ENCODE measurements around the gene SDF4.
"Not testable (repeated sequence)": the region's sequence is repeated elsewhere in the genome, so short reads cannot be mapped to it uniquely, and the experiment has no call there.

The SDF4 gene

DNA sequence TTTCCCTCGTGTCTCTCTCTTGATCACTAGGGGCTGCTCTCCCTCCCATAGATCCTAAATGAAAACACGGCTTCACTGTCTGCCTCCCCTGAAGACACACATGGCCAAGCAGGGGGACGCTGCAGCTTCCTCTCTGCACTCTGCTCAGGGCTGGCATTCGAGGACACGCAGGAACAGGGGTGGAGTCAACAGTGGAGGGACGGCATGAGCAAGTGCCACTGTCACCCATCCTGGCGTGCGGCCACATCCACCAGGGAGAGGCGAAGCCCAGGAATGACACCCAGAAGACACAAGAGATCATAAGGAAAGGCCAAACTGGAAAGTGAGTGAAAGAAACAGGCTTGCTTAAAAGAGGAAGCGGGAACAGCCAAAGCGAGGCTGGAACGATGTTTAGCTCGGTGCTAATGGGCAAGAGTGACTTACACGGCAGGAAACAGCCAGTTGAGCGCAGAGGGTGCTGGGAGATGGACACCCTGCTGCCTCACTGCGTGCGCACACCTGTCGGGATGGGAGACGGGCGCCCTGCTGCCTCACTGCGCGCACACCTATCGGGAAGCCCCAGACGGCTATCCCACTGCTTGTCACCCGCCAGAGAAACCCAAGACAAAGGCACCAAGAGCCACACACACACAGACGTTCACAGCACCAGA, 28.3 kb upstream of the SDF4 start:
- no peak for DNase-seq (ENCODE audit: low read depth)

GRCh38 chr1:1259540-1259939, 27.7 kb upstream of the SDF4 start:
- DNase-seq (ENCODE audit: low read depth): no peak

- no peak for DNase-seq (ENCODE audit: low read depth)
Observed at GRCh38 chr1:1259119-1259488, 27.3 kb upstream of the SDF4 start.

GRCh38 chr1:1256956-1257871, 25.4 kb upstream of the SDF4 start:
- DNase-seq (ENCODE audit: low read depth): no peak

GRCh38 chr1:1255611-1256010, 23.8 kb upstream of the SDF4 start:
- no peak for DNase-seq (ENCODE audit: low read depth)

GRCh38 chr1:1255078-1255477, 23.3 kb upstream of the SDF4 start:
- DNase-seq (ENCODE audit: low read depth): no peak

GRCh38 chr1:1254667-1254998, 22.8 kb upstream of the SDF4 start:
- DNase-seq (ENCODE audit: low read depth): no peak

DNA sequence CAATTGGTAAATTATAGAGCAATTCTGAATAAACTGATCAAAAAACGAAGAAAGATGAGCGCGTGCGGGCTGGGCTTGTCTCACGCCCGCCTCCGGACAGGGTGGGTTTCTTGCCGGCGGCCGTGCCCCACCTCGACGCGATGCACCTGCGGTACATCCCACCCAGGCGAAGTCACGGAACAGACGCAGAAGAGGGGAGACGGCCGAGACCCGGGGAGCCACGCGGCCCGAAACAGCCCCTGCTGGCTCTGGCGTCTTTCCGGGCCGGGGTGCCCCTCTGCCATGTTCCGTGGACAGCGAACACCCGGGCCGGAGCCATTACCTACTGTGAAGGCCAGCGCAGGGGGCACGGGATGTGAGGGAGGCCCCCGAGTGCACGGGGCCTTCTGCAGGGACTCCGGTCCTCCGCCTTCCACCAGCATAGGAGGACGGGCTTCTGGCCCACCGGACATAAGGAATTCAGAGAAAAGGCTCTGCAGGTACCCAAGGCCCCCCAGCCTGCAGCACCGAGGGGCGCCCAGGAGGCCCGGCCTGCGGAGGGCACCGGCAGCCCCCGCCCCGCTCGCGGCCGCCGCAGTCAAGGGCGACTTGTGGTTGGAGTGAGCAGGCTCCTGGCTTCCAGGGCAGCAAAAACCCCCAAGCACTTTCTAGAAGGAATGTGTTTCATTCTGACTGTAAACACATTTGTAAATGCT, 22.3 kb upstream of the SDF4 start:
- no peak for DNase-seq (ENCODE audit: low read depth)

- DNase-seq (ENCODE audit: low read depth): no peak
Observed at GRCh38 chr1:1253314-1253713, 21.5 kb upstream of the SDF4 start.

DNA sequence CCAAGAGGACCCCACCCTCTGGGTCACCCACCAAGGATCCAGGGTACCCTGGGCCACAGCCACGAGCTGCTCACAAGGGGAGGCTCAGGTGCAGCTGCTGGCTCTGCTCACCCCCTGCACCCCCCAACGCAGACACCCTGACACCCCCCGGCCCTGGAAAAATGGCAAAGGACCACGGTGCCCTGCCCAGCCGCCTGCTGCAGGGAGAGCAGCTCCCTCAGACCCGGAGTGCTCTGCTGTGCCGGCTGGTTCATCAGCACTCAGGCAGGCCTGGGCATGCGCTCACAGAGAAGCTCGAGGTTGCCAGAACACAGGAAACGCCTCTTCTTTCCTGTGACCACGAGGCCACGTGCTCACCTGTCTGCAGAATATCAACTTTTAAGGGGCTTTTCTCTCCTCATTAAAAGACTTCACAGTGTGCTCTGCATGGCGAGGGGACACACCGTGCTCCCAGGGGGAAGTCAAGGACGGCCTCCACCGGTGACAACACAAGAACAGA, 19.0 kb upstream of the SDF4 start:
- DNase-seq (ENCODE audit: low read depth): no peak

GRCh38 chr1:1248009-1248913, 16.5 kb upstream of the SDF4 start:
- not testable (repeated sequence) for DNase-seq (ENCODE audit: low read depth)

DNA sequence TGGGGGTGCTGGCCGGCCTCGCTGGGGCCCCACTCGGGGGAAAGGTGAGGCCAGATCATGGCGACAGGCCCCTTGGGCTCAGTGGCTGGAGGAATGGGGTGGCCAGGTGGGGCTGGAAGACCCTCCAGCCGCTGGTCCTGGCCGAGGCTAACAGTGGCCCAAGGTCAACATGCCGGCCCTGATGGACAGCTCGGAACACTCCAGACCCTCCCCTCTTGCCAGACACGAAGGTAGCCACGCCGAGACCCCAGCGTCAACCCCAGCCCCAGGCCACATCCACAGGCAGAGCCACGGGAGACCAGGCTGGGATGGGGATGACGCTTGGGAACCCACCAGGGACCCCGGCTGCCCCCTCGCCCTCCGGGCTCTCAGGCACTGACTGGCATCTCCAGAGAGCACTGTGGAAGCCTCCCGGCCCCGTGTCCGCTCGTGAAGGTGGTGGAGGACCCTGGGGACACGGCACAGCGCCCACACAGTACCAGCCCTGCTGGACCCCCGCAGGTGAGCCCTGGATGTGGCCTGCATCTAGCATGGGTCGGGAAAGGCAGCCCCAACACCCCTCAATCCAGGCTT, 15.6 kb upstream of the SDF4 start:
- no peak for DNase-seq (ENCODE audit: low read depth)

DNA sequence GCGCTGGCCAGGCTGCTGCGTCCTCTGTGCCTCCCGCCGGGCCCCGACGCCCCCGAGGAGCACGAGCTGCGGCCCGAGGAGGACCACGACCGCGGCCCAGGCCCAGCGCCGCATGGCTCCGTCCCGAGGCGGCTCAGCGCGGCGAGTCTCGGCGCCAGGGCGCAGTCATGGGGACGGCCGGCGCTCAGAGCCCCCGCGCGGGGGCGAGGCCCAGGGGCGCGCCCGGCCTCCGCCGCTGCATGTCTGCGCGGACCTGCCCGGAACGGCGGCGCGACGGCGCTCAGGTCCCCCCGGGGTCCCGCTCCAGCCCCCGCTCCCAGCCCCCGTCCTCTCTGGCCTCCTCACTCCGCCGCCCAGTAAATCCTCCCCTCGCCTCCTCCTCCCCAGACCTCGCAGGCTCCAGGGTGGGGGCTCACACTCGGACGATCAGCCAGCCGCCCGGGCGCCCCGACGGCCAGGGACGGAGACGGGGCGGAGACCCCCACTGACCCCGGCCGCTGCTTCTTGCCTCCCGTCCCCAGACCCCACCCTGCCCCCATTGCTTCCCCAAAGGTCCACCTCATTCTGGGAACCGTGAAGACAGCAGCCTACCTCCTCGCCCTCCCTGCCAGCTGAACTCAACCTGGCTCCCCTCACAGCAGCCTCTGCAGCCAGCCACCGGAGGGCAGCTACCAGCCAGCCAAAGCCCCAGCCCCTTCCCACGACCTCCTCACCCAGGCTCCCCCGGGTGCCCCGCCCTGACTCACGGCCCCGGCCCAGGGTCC, 15.0 kb upstream of the SDF4 start, which contains the start of gene C1QTNF12:
TSS of gene C1QTNF12 (minus strand) at position 146 of the 764 bp plus-strand sequence. CDS start at position 114, 32 bp downstream.
- DNase-seq (ENCODE audit: low read depth): no peak

GRCh38 chr1:1245817-1246576, 14.2 kb upstream of the SDF4 start:
- DNase-seq (ENCODE audit: low read depth): no peak

DNA sequence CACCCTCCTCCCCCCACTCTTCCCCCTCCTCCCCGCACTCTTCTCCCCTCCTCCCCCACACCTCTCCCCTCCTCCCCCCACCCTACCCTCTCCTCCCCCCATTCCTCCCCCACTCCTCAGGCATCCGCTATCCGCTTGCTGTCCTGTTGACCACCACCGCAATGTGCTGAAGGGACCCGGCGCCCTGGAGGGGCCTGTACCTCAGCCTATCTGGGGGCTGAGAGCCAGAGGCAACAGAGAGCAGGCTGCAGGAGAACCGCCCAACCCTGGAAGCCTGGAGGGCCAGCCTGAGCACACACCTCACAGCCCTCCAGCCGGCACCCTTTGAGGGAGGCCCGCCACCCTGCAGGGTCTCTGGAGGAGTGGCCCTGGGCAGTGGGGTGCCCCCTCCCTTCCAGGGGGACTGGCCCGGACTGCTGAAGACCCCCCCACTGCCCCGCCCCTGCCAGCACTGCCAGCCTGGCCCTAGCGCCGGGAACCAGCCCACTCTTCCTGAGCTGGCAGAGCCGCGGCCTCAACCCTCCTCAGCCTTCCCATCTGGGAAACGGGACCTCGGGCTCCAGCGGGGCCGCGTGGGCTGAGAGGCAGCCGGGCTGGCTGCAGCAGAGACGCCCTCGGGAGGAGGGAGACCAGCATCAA, 13.5 kb upstream of the SDF4 start:
- no peak for DNase-seq (ENCODE audit: low read depth)

DNA sequence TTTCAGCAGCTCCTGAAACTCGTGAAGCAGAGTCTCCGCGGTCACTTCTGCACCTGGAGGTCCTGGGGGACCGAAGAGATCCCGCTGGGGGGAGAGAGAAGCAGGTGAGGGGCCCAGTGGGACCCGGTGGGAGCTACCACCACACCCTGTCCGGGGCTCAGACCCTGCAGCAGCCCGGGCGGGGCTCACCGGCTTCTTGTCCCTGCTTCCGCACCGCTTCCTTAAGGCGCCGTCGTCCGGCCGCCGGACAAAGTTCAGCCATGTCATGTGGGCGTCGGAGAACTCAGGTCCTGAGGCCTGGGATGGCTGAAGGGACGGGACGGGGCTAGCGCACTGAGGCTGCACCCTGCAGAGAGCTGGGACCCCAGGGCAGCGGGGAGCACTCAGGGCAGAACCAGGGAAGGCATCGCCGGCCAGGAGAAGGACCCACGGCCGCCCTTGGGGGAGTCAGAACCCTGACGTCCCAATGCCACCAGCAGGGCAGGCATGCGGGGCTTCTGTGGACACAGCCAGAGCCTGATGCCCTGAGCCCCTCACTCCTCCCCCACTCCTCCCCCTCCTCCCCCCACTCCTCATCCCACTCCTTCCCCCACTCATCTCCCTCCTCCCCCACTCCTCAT, 12.5 kb upstream of the SDF4 start:
- no peak for DNase-seq (ENCODE audit: low read depth)

DNA sequence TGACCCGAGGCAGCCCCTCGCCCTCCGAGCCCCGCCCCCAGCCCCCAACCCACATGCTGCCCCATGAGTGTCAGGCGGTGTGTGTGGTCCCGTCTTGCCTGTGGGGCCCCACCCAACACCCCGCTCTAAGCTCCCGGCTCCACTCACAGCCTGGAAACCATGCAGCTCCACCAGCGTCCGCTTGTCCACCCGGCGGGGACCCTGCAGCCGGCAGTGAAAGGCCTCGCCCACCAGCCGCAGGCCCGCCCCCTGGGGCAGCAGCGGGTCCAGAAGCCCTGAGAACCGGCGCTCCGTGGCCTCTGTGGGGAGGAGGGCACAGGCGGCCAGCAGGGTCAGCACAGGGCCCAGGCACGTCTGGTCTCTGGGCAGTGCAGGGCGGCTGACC, 12.0 kb upstream of the SDF4 start:
- no peak for DNase-seq (ENCODE audit: low read depth)

DNA sequence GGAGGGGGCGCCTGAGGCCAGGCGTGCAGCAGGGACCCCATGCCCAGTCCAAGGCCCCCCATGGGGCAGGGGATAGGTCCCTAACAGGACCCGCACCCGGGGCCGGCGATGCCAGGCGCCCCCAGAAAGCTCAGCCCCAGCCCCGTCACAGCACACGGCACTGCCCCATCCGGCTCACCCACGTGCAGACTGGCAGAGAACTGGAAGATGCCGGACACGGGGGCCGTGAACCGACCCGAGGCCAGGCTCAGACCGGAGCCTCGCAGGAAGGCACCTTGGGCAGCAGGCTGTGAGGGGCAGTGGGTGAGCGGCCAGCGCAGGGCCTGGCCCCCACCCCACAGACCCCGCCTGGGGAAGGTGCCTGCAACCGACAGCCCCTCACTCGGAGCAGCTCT, 11.5 kb upstream of the SDF4 start:
- no peak for DNase-seq (ENCODE audit: low read depth)
